PC-9 (cell line): ENCODE measurements around the gene PALM3. TPM values are rescaled to one million over a fixed set of nuclear protein-coding genes. Genes with fewer than 3 reads are reported as not detected.

ENCODE experiments used
- BruUV-seq: library from RNA; stranded (reverse); fragments of 400-500 nt; replicated peaks from 2 replicates; lab custom pipeline; 2021; lab: Mats Ljungman, UMichigan
- CTCF ChIA-PET: fragments of 300-600 bp; sonication (Branson Sonifier 250); formaldehyde crosslinking; loops from one replicate; lab custom pipeline; 2022; ENCODE audit warnings: antibody characterized with exemption; lab: Charles Lee
- POLR2A ChIA-PET: fragments of 300-600 bp; sonication (Branson Sonifier 250); formaldehyde crosslinking; loops from one replicate; lab custom pipeline; 2022; ENCODE audit warnings: antibody characterized with exemption; ENCODE audit not compliant: unreplicated experiment; lab: Charles Lee
- DNase-seq, 2 experiments: peaks; one replicate each; pipeline versions ENCODE4 v3.0.0 to v3.0.0-alpha.2; 2015 to 2022; ENCODE audit warnings: mixed read lengths in 1 of 2
- H2AFZ ChIP-seq: fragments of 200-600 bp; sonication (generic); 2 replicates; pipeline ENCODE4 v1.8.1; 2017; ENCODE audit warnings: antibody characterized with exemption
- H3F3A ChIP-seq: fragments of 200-600 bp; sonication (generic); 2 replicates; pipeline ENCODE4 v1.8.1; 2017; ENCODE audit warnings: antibody characterized with exemption, mild to moderate bottlenecking, low read depth; ENCODE audit not compliant: insufficient read depth
- H3K27ac ChIP-seq: fragments of 200-600 bp; sonication (generic); 2 replicates; pipeline ENCODE4 v1.6.1; 2016; ENCODE audit warnings: mixed run types
- H3K27me3 ChIP-seq: fragments of 200-600 bp; sonication (generic); 2 replicates; pipeline ENCODE4 v1.6.1; 2016; ENCODE audit warnings: low read depth, mixed run types; ENCODE audit not compliant: insufficient read depth
- H3K36me3 ChIP-seq: fragments of 200-600 bp; sonication (generic); 2 replicates; pipeline ENCODE4 v1.6.1; 2016; ENCODE audit warnings: low read depth, mixed run types
- H3K4me1 ChIP-seq: fragments of 200-600 bp; sonication (generic); replicated peaks from 2 replicates; pipeline ENCODE4 v1.6.1; 2016; ENCODE audit warnings: mixed run types; ENCODE audit not compliant: insufficient read depth
- H3K4me2 ChIP-seq: fragments of 200-600 bp; sonication (generic); 2 replicates; pipeline ENCODE4 v1.6.1; 2017; ENCODE audit warnings: mixed run types
- H3K4me3 ChIP-seq: fragments of 200-600 bp; sonication (generic); 2 replicates; pipeline ENCODE4 v1.6.1; 2016; ENCODE audit warnings: mixed run types
- H3K79me2 ChIP-seq: fragments of 200-600 bp; sonication (generic); 2 replicates; pipeline ENCODE4 v1.6.1; 2017; ENCODE audit warnings: low read depth, mixed run types
- H3K9me2 ChIP-seq: fragments of 200-600 bp; sonication (generic); 2 replicates; pipeline ENCODE4 v1.8.1; 2017; ENCODE audit warnings: mild to moderate bottlenecking; ENCODE audit not compliant: insufficient read depth
- H3K9me3 ChIP-seq: fragments of 200-600 bp; sonication (generic); 2 replicates; pipeline ENCODE4 v1.8.1; 2016; ENCODE audit warnings: low read depth; ENCODE audit not compliant: insufficient read depth
- H4K20me1 ChIP-seq: fragments of 200-600 bp; sonication (generic); 2 replicates; pipeline ENCODE4 v1.8.1; 2017; ENCODE audit not compliant: insufficient read depth
- CTCF ChIP-seq: fragments of 200-600 bp; sonication (generic); conservative IDR thresholded peaks from 2 replicates; pipeline ENCODE4 v1.6.1; 2017; ENCODE audit warnings: mixed run types, antibody characterized with exemption, mild to moderate bottlenecking, moderate library complexity
- EZH2 ChIP-seq: fragments of 200-600 bp; sonication (generic); IDR thresholded peaks from 2 replicates; pipeline ENCODE4 v1.8.0; 2017; ENCODE audit warnings: antibody characterized with exemption, low read depth
- intact Hi-C: fragments of 100-400 bp; cut with micrococcal nuclease; formaldehyde crosslinking; loops from one replicate; pipeline ENCODE4 v1.10.0; 2022; ENCODE audit not compliant: unreplicated experiment
- total RNA-seq: library from RNA; stranded (reverse); gene quantifications from 2 replicates; pipeline ENCODE4 v1.2.3, GENCODE V29; 2021

Gene PALM3
- total RNA-seq, 1 experiment from 2014 or later = 28.8 TPM

- TSS peak; percentile 66 for BruUV-seq
- Histone ChIP-seq H4K20me1 (no peaks in the 10 kb centered on the region), H3K9me2 (no peaks in the 10 kb centered on the region), H3K9me3 (no peaks in the 10 kb centered on the region), H3K79me2 (peaks cover 14% of the 10 kb centered on the region), H3K36me3 (no peaks in the 10 kb centered on the region), H3K4me3 (peak overlapping the region; percentile 81), H3K27ac (peak overlapping the region; percentile 71), H3K4me2 (peak overlapping the region; percentile 91), H3K4me1 (peaks cover 16% of the 10 kb centered on the region), H3F3A (peaks cover 20% of the 10 kb centered on the region; the same call in 1 of the 2 replicates), H3K27me3 (no peaks in the 10 kb centered on the region), H2AFZ (peak overlapping the region; percentile 87)
- peak; percentile 17; the same call in 1 of the 2 replicates for TF ChIP-seq CTCF
- TF ChIP-seq EZH2 = no peak
- ChIA-PET POLR2A (interaction anchor here (0.6 kb wide), 1 partner anchor 350 kb away, joined by 6 read pairs; no protein-coding TSS in a partner anchor), CTCF (interaction anchor here (0.5 to 0.6 kb wide), 4 partner anchors 33 to 393 kb away, joined by 3 to 4 read pairs (median 3); partner anchors contain the start of genes DCAF15 and PTGER1)
- intact Hi-C loops = loop anchor here (2.0 to 5.0 kb wide), 3 partner anchors 35 to 337 kb away; partner anchors contain the start of genes ASF1B, DDX39A and PRKACA
- no peak for DNase-seq
Measured at GRCh38 chr19:14081797-14082674, 20.2 kb upstream of the PALM3 start.

- peak overlapping the region; percentile 91 for H3K4me2 ChIP-seq
- peaks cover 16% of the 10 kb centered on the region for H3K4me1 ChIP-seq
- peaks cover 14% of the 10 kb centered on the region for H3K79me2 ChIP-seq
- H3K27me3 ChIP-seq = no peaks in the 10 kb centered on the region
- no peaks in the 10 kb centered on the region for H3K9me2 ChIP-seq
- BruUV-seq = TSS peak; percentile 87
- CTCF ChIA-PET = interaction anchor here (0.5 to 0.6 kb wide), 2 partner anchors 34 to 129 kb away, joined by 3 to 4 read pairs; partner anchors contain the start of gene DCAF15
- H3K4me3 ChIP-seq = peak overlapping the region; percentile 85
- no peaks in the 10 kb centered on the region for H4K20me1 ChIP-seq
- no peaks in the 10 kb centered on the region for H3K9me3 ChIP-seq
- intact Hi-C loops = loop anchor here (2.0 to 5.0 kb wide), 3 partner anchors 36 to 338 kb away; partner anchors contain the start of genes ASF1B, DDX39A and PRKACA
- peak overlapping the region; percentile 93 for H2AFZ ChIP-seq
- H3K27ac ChIP-seq = peak overlapping the region; percentile 71
- DNase-seq = peak; percentile 99
- H3F3A ChIP-seq = peaks cover 14% of the 10 kb centered on the region; the same call in 1 of the 2 replicates
- no peaks in the 10 kb centered on the region for H3K36me3 ChIP-seq
- TF ChIP-seq EZH2 (no peak), CTCF (no peak)
- POLR2A ChIA-PET = interaction anchor here (0.5 to 0.6 kb wide), 2 partner anchors 350 to 408 kb away, joined by 3 to 6 read pairs; no protein-coding TSS in a partner anchor
Measured at GRCh38 chr19:14080887-14081796, 19.3 kb upstream of the PALM3 start.
